Prostate gland (tissue), 2 donors: Measurements from ENCODE around the gene HIVEP3. TPM values are rescaled to one million over a fixed set of nuclear protein-coding genes. Genes with fewer than 3 reads are reported as not detected.

ENCODE experiments used
- DNase-seq: peaks from one replicate; pipeline ENCODE4 v3.0.0-alpha.2; 2019; ENCODE audit warnings: low spot score
- H3K27ac ChIP-seq, 2 donors: fragments of 200-600 bp; sonication (generic); 2 replicates each; pipeline ENCODE4 v1.5.1; 2017 to 2019
- H3K27me3 ChIP-seq: fragments of 200-600 bp; sonication (generic); replicated peaks from 2 replicates; pipeline ENCODE4 v1.5.1; 2019; ENCODE audit not compliant: insufficient read depth
- H3K36me3 ChIP-seq, 2 donors: fragments of 200-600 bp; sonication (generic); 1 replicate in 1 of 2; 2 replicates in 1 of 2; pipeline versions ENCODE4 v1.5.1 to v1.8.1; 2017 to 2019
- H3K4me1 ChIP-seq: fragments of 200-600 bp; sonication (generic); replicated peaks from 2 replicates; pipeline ENCODE4 v1.5.1; 2019
- H3K4me3 ChIP-seq, 2 donors: fragments of 200-600 bp; sonication (generic); 2 replicates each; pipeline ENCODE4 v1.5.1; 2017 to 2019
- H3K9me3 ChIP-seq: fragments of 200-600 bp; sonication (generic); 2 replicates; pipeline ENCODE4 v1.5.1; 2017
- POLR2A ChIP-seq: fragments of 450-650 bp; IDR thresholded peaks from one replicate; pipeline ENCODE4 v1.6.1; 2016; ENCODE audit warnings: antibody characterized with exemption, mild to moderate bottlenecking
- POLR2AphosphoS5 ChIP-seq: sonication (generic); formaldehyde crosslinking; IDR thresholded peaks from one replicate; pipeline ENCODE4 v1.6.1; 2017; ENCODE audit warnings: antibody characterized with exemption
- WGBS: methylation state at CpG from one replicate; pipeline ENCODE4 v1.1.5; 2018; 5-methylcytosine and 5-hydroxymethylcytosine counted together
- intact Hi-C: fragments of 100-400 bp; cut with DNase I; formaldehyde crosslinking; loops from one replicate; pipeline ENCODE4 v1.14.2; 2022
- total RNA-seq, 2 donors: library from RNA; depleted of rRNA; stranded (reverse); fragments of >200 nt; gene quantifications; one replicate each; pipeline ENCODE4 v1.1.0, GENCODE V29; 2016
- TF ChIP-seq, protein P1 (sequence below), 4 experiments: fragments of 200-600 bp in 2 of 4; fragments of 450-650 bp in 2 of 4; sonication (generic) in 2 of 4; IDR thresholded peaks; 1 replicate in 3 of 4; 2 replicates in 1 of 4; pipeline ENCODE4 v1.5.1; 2016 to 2019; ENCODE audit warnings: antibody characterized with exemption in 4 of 4, mild to moderate bottlenecking in 2 of 4, moderate library complexity in 2 of 4

HIVEP3 gene
- total RNA-seq, 2 donors from 2014 or later: 9.3 to 11.2 TPM

DNA sequence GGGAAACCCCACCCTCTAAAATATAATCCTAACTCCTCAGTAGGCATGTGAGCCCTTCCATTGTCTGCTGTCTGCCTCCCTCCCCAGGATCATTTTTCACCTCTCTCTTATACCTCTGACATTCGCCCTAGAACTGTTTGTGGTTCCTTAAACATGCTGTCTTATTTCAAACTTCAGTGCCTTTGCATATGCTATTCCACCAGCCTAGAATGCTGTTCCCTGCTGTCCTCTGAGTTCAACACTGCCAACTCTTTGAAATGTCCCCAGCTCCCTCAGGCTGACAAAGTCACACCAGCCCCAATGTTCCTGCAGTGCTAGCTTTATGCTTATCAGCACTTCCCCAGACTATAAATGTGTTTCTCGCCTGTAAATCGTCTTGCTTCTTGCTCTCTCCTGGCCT lies 119.5 kb downstream of the HIVEP3 start:
- no peak overlapping the region for H3K4me3 ChIP-seq
- H3K4me1 ChIP-seq: no peaks in the 10 kb centered on the region
- intact Hi-C loops: no loop called here
- no peak for DNase-seq
- 88% methylated on average over 3 of the region's 3 CpGs for WGBS
- no peaks in the 10 kb centered on the region for H3K9me3 ChIP-seq
- no peaks in the 10 kb centered on the region for H3K36me3 ChIP-seq
- no peak for TF ChIP-seq POLR2AphosphoS5
- TF ChIP-seq POLR2A: no peak
- TF ChIP-seq, protein P1, sequence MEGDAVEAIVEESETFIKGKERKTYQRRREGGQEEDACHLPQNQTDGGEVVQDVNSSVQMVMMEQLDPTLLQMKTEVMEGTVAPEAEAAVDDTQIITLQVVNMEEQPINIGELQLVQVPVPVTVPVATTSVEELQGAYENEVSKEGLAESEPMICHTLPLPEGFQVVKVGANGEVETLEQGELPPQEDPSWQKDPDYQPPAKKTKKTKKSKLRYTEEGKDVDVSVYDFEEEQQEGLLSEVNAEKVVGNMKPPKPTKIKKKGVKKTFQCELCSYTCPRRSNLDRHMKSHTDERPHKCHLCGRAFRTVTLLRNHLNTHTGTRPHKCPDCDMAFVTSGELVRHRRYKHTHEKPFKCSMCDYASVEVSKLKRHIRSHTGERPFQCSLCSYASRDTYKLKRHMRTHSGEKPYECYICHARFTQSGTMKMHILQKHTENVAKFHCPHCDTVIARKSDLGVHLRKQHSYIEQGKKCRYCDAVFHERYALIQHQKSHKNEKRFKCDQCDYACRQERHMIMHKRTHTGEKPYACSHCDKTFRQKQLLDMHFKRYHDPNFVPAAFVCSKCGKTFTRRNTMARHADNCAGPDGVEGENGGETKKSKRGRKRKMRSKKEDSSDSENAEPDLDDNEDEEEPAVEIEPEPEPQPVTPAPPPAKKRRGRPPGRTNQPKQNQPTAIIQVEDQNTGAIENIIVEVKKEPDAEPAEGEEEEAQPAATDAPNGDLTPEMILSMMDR (IDR thresholded peaks at IDR 0.05): no peak
- H3K27ac ChIP-seq: no peak overlapping the region
- no peaks in the 10 kb centered on the region for H3K27me3 ChIP-seq

GRCh38 chr1:41795205-41795762 lies 123.4 kb downstream of the HIVEP3 start:
- Histone ChIP-seq H3K27ac (no peak overlapping the region), H3K36me3 (no peaks in the 10 kb centered on the region), H3K4me1 (no peaks in the 10 kb centered on the region), H3K27me3 (no peaks in the 10 kb centered on the region), H3K4me3 (no peak overlapping the region), H3K9me3 (no peaks in the 10 kb centered on the region)
- 88% methylated on average over 5 of the region's 5 CpGs for WGBS
- intact Hi-C loops: no loop called here
- no peak for DNase-seq
- TF ChIP-seq, protein P1 (IDR thresholded peaks at IDR 0.05): peak in 2 of 4 experiments; percentile 29 to 37
- no peak for TF ChIP-seq POLR2A

DNA sequence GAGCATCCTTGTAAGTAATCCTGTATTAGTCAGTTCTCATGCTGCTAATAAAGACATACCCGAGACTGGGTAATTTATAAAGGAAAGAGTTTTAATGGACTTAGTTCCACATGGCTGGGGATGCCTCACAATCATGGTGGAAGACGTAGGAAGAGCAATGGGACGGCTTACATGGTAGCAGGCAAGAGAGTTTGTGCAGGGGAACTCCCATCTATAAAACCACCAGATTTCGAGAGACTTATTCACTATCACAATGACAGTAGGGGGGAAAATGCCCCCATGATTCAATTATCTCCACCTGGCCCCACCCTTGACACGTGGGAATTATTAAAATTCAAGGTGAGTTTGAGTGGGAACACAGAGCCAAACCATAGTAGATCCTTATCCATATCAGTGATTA lies 124.7 kb downstream of the HIVEP3 start:
- intact Hi-C loops: no loop called here
- H3K27ac ChIP-seq: no peak overlapping the region

DNA sequence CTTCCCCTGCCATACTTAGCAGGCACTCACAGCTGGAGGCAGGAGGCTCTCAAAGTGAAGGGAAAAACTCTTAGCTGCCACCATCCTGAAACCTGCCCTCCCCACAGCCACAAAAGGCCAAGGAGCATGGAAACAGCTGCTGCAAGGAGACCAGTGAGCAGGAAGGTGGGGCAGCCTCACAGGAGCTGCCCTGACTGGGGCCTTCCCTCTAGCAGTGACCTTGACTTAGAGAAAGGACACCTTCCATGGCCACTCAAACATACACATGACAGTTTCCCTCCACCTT lies 126.3 kb downstream of the HIVEP3 start:
- TF ChIP-seq POLR2A (no peak), POLR2AphosphoS5 (no peak)
- TF ChIP-seq, protein P1 (IDR thresholded peaks at IDR 0.05): no peak
- Histone ChIP-seq H3K36me3 (no peaks in the 10 kb centered on the region), H3K9me3 (no peaks in the 10 kb centered on the region), H3K27ac (no peak overlapping the region), H3K4me1 (no peaks in the 10 kb centered on the region), H3K4me3 (no peak overlapping the region), H3K27me3 (no peaks in the 10 kb centered on the region)
- DNase-seq: no peak
- intact Hi-C loops: no loop called here

More for the DNA sequence above, 124.7 kb downstream of the HIVEP3 start:
- Histone ChIP-seq H3K4me3 (no peak overlapping the region), H3K36me3 (no peaks in the 10 kb centered on the region), H3K9me3 (no peaks in the 10 kb centered on the region), H3K4me1 (no peaks in the 10 kb centered on the region), H3K27me3 (no peaks in the 10 kb centered on the region)
- no peak for DNase-seq
- TF ChIP-seq, protein P1 (IDR thresholded peaks at IDR 0.05): no peak
- TF ChIP-seq POLR2AphosphoS5: no peak
- no peak for TF ChIP-seq POLR2A
- 82% methylated on average over 5 of the region's 5 CpGs for WGBS

GRCh38 chr1:41791667-41792484 lies 126.8 kb downstream of the HIVEP3 start:
- DNase-seq: no peak
- WGBS: 83% methylated on average over 5 of the region's 5 CpGs
- Histone ChIP-seq H3K9me3 (no peaks in the 10 kb centered on the region), H3K4me1 (no peaks in the 10 kb centered on the region), H3K4me3 (no peak overlapping the region), H3K27ac (no peak overlapping the region), H3K27me3 (no peaks in the 10 kb centered on the region), H3K36me3 (no peaks in the 10 kb centered on the region)
- no peak for TF ChIP-seq POLR2A
- TF ChIP-seq, protein P1 (IDR thresholded peaks at IDR 0.05): no peak
- TF ChIP-seq POLR2AphosphoS5: no peak
- intact Hi-C loops: no loop called here
